ENCODE data around the gene SOS2.

The SOS2 gene

DNA sequence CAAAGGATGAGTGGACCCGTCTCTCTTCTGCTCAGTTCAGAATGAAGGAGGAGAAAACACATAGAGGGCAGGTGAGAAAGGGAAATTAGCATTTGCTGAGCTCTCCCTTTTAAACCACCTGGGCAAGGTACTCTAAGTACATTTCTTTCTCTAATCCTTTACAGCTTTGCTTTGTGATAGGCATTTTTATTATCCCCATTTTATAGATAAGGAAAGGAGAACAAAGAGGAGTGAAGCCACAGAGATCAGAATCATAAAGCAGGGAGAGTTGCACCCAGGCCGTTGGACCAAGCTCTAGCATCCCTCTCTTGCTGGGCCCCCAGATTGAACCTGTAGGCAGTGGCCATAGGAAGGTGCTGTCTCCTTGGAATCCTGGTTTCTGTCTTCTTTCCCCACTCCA is 162.1 kb downstream of the SOS2 start:
- ATAC-seq, result no peak
- TF ChIP-seq ZFP3 (CRISPR knock-in tag; IDR thresholded peaks at IDR 0.05) (no peak), ZC3H10 (CRISPR knock-in tag; IDR thresholded peaks at IDR 0.05) (no peak), GLIS3 (CRISPR knock-in tag; IDR thresholded peaks at IDR 0.05) (no peak), PPARA (CRISPR knock-in tag; IDR thresholded peaks at IDR 0.05; ENCODE audit: borderline replicate concordance) (no peak), ZNF565 (CRISPR knock-in tag; conservative IDR thresholded peaks at IDR 0.05; ENCODE audit: low read depth) (no peak)

DNA sequence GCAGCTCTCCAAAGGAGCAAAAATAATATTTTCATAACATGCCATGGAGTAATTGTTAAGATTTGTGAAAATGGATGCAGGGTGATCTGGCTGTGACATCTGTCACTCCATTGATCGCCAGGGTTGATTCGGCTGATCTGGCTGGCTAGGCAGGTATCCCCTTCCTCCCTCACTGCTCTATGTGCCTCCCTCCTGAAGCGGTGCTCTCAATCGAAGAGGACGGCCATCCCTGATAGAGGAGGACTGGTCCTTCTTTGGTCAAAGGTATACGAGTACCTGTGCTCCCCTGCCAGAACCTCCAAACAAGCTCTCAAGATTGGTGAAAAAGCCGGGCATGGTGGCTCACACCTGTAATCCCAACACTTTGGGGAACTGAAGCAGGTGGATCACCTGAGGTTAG is 162.9 kb downstream of the SOS2 start:
- ATAC-seq, result no peak
- TF ChIP-seq ESRRG (CRISPR knock-in tag; IDR thresholded peaks at IDR 0.05), result no peak
- TF ChIP-seq RARB (CRISPR knock-in tag; IDR thresholded peaks at IDR 0.05), result no peak
- no peak for TF ChIP-seq SNAI2 (CRISPR knock-in tag; IDR thresholded peaks at IDR 0.05)
- TF ChIP-seq CSDC2 (CRISPR knock-in tag; IDR thresholded peaks at IDR 0.05), result no peak
- TF ChIP-seq ZNF565 (CRISPR knock-in tag; conservative IDR thresholded peaks at IDR 0.05; ENCODE audit: low read depth), result no peak
- TF ChIP-seq BACH2 (CRISPR knock-in tag; IDR thresholded peaks at IDR 0.05; ENCODE audit: borderline replicate concordance), result no peak
- TF ChIP-seq ISL1 (CRISPR knock-in tag; IDR thresholded peaks at IDR 0.05), result no peak
- no peak for TF ChIP-seq ZFP30 (CRISPR knock-in tag; IDR thresholded peaks at IDR 0.05)
- TF ChIP-seq GLIS3 (CRISPR knock-in tag; IDR thresholded peaks at IDR 0.05), result no peak
- no peak for TF ChIP-seq ARNTL (CRISPR knock-in tag; IDR thresholded peaks at IDR 0.05; ENCODE audit: borderline replicate concordance, low read depth)
- no peak for TF ChIP-seq PATZ1 (CRISPR knock-in tag; IDR thresholded peaks at IDR 0.05; ENCODE audit: borderline replicate concordance)
- TF ChIP-seq ZNF70 (CRISPR knock-in tag; IDR thresholded peaks at IDR 0.05), result no peak
- no peak for TF ChIP-seq ZFP3 (CRISPR knock-in tag; IDR thresholded peaks at IDR 0.05)
- TF ChIP-seq, protein P1, sequence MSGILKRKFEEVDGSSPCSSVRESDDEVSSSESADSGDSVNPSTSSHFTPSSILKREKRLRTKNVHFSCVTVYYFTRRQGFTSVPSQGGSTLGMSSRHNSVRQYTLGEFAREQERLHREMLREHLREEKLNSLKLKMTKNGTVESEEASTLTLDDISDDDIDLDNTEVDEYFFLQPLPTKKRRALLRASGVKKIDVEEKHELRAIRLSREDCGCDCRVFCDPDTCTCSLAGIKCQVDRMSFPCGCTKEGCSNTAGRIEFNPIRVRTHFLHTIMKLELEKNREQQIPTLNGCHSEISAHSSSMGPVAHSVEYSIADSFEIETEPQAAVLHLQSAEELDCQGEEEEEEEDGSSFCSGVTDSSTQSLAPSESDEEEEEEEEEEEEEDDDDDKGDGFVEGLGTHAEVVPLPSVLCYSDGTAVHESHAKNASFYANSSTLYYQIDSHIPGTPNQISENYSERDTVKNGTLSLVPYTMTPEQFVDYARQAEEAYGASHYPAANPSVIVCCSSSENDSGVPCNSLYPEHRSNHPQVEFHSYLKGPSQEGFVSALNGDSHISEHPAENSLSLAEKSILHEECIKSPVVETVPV (CRISPR knock-in tag; IDR thresholded peaks at IDR 0.05), result no peak
- no peak for TF ChIP-seq ZC3H10 (CRISPR knock-in tag; IDR thresholded peaks at IDR 0.05)
- no peak for TF ChIP-seq TOX (CRISPR knock-in tag; IDR thresholded peaks at IDR 0.05; ENCODE audit: borderline replicate concordance)

DNA sequence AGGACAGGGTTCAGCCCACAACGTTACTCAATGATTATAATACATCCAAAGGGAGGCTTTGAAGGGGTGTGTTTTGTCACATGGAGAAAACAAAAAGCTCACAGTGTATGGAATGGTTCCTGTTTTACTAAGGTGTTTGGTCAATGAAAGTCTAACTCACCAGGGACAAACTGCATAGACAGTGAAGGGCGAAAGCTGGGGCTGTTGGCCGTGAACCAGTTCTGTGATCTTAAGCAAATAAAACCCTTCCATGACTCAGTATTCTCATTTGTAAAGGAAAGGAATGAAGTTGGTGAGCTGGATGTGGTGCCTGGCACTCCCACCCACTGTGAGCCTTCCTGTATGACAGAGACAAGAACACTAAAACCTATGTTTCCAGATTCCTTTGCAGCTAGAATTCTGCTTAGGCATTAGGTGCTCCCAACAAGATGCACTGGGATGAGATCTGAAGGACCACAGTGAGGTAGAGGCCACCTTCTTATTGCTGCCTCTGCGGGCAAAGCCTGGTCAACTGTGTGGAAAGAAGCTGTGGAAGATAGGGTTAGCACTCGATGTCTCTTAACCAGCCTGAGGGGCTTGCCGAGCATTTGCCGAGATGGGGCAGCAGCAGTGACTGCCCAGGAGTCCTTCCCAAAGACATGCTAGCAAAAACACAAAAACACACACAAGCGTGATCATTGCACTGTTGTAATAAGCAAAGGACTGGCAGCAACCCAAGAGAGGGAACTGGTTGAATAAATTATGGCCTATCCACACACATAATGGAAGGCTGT is 163.5 kb downstream of the SOS2 start:
- 0 out of 3 replicates have a peak, but pooled peaks have one; percentile 30 for ATAC-seq
- TF ChIP-seq, protein P1 (CRISPR knock-in tag; IDR thresholded peaks at IDR 0.05), result no peak
- TF ChIP-seq BACH2 (CRISPR knock-in tag; IDR thresholded peaks at IDR 0.05; ENCODE audit: borderline replicate concordance), result no peak
- TF ChIP-seq TOX (CRISPR knock-in tag; IDR thresholded peaks at IDR 0.05; ENCODE audit: borderline replicate concordance), result no peak
- TF ChIP-seq TCF4 (CRISPR knock-in tag; IDR thresholded peaks at IDR 0.05; ENCODE audit: borderline replicate concordance), result no peak
- no peak for TF ChIP-seq OSR1 (CRISPR knock-in tag; IDR thresholded peaks at IDR 0.05)
- TF ChIP-seq ARNTL (CRISPR knock-in tag; IDR thresholded peaks at IDR 0.05; ENCODE audit: borderline replicate concordance, low read depth), result no peak
